Fibroblast of lung (primary cell): ENCODE results near the gene PLOD2. TPM values are rescaled to one million over a fixed set of nuclear protein-coding genes. Genes with fewer than 3 reads are reported as not detected.

Source experiments
- DNase-seq, 2 donors: peaks; one replicate each; pipeline versions ENCODE4 v3.0.0 to v3.0.0-alpha.2; 2010; ENCODE audit warnings: low read depth in 2 of 2
- H2AFZ ChIP-seq: 2 replicates; pipeline ENCODE4 v1.5.1; 2012; ENCODE audit warnings: low read length, control low read depth, inconsistent platforms
- H3K27ac ChIP-seq: 2 replicates; pipeline ENCODE4 v1.5.1; 2011; ENCODE audit warnings: low read length, control low read depth; ENCODE audit not compliant: insufficient read depth
- H3K27me3 ChIP-seq: 2 replicates; pipeline ENCODE4 v1.5.1; 2011; ENCODE audit warnings: mild to moderate bottlenecking, low read length; ENCODE audit not compliant: control insufficient read depth, insufficient read depth
- H3K36me3 ChIP-seq: 2 replicates; pipeline ENCODE4 v1.5.1; 2011; ENCODE audit warnings: low read length; ENCODE audit not compliant: control insufficient read depth, insufficient read depth
- H3K4me1 ChIP-seq: 2 replicates; pipeline ENCODE4 v1.5.1; 2011; ENCODE audit warnings: low read length; ENCODE audit not compliant: control insufficient read depth, insufficient read depth; ENCODE audit errors: extremely low read depth
- H3K4me2 ChIP-seq: 2 replicates; pipeline ENCODE4 v1.5.1; 2011; ENCODE audit warnings: low read length, control low read depth; ENCODE audit not compliant: insufficient read depth; ENCODE audit errors: extremely low read depth
- H3K4me3 ChIP-seq, 4 experiments: fragments of 200-600 bp in 1 of 4; sonication (generic) in 1 of 4; replicated peaks in 1 of 4; 2 replicates each; pipeline ENCODE4 v1.5.1; 2011 to 2016; ENCODE audit warnings: low read length in 4 of 4, low read depth in 3 of 4, mild to moderate bottlenecking in 3 of 4, control low read depth in 2 of 4, inconsistent platforms in 1 of 4, mixed read lengths in 1 of 4; ENCODE audit not compliant: insufficient read depth in 1 of 4; ENCODE audit errors: control extremely low read depth in 1 of 4
- H3K79me2 ChIP-seq: 2 replicates; pipeline ENCODE4 v1.5.1; 2012; ENCODE audit warnings: mild to moderate bottlenecking, low read length, inconsistent platforms; ENCODE audit not compliant: control insufficient read depth, insufficient read depth
- H3K9ac ChIP-seq: 2 replicates; pipeline ENCODE4 v1.5.1; 2011; ENCODE audit warnings: mild to moderate bottlenecking, low read length, control low read depth; ENCODE audit not compliant: insufficient read depth
- H3K9me3 ChIP-seq: 2 replicates; pipeline ENCODE4 v1.5.1; 2012; ENCODE audit warnings: low read depth, low read length; ENCODE audit not compliant: control insufficient read depth, insufficient read depth
- H4K20me1 ChIP-seq: 2 replicates; pipeline ENCODE4 v1.5.1; 2011; ENCODE audit warnings: low read length; ENCODE audit not compliant: control insufficient read depth, insufficient read depth; ENCODE audit errors: extremely low read depth
- EZH2 ChIP-seq: IDR thresholded peaks from 2 replicates; pipeline ENCODE4 v1.5.1; 2012; ENCODE audit warnings: low read length, control low read depth, mild to moderate bottlenecking; ENCODE audit errors: missing control alignments
- polyA plus RNA-seq, 2 donors: library from polyadenylated mRNA; depleted of rRNA in 1 of 2; stranded (reverse) in 1 of 2; unstranded in 1 of 2; fragments of >200 nt; gene quantifications; 2 replicates each; pipeline ENCODE4 v1.2.1, GENCODE V29; 2011 to 2012; ENCODE audit warnings: missing spikeins in 1 of 2
- total RNA-seq: library from RNA; depleted of rRNA; stranded (reverse); fragments of >200 nt; gene quantifications from 2 replicates; pipeline ENCODE4 v1.2.1, GENCODE V29; 2014
- TF ChIP-seq, protein P1 (sequence below), 2 donors: IDR thresholded peaks in 1 of 2; conservative IDR thresholded peaks in 1 of 2; 1 replicate in 1 of 2; 2 replicates in 1 of 2; pipeline ENCODE4 v1.5.1; 2011 to 2012; ENCODE audit warnings: low read length in 2 of 2, control low read depth in 1 of 2, inconsistent platforms in 1 of 2, low read depth in 1 of 2, mild to moderate bottlenecking in 1 of 2

The PLOD2 gene
- total and polyA plus RNA-seq, 2 donors (not counting 1 experiment from before 2014, with no cell fraction given), result 91.8 to 114 TPM

DNA sequence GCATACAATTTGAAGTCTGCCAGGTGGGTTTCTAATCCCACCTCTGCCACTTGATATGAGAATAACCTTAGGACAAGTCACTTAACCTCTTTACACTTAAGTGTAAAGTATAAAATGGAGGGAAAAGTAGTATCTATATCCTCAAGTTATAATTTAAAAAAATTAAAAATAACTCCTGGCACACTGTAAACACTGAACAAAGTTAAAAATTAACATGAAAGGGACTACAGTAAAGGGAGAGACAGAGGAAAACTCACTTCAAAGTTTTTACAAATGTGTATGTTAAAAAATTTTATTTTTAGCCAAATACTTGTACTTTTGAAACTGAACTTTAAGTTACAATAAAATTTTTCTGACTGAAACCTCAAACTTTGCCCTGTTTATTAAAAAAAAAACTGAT lies 49.6 kb downstream of the PLOD2 start:
- TF ChIP-seq EZH2, result no peak
- TF ChIP-seq, protein P1, sequence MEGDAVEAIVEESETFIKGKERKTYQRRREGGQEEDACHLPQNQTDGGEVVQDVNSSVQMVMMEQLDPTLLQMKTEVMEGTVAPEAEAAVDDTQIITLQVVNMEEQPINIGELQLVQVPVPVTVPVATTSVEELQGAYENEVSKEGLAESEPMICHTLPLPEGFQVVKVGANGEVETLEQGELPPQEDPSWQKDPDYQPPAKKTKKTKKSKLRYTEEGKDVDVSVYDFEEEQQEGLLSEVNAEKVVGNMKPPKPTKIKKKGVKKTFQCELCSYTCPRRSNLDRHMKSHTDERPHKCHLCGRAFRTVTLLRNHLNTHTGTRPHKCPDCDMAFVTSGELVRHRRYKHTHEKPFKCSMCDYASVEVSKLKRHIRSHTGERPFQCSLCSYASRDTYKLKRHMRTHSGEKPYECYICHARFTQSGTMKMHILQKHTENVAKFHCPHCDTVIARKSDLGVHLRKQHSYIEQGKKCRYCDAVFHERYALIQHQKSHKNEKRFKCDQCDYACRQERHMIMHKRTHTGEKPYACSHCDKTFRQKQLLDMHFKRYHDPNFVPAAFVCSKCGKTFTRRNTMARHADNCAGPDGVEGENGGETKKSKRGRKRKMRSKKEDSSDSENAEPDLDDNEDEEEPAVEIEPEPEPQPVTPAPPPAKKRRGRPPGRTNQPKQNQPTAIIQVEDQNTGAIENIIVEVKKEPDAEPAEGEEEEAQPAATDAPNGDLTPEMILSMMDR (conservative IDR thresholded peaks at IDR 0.05 in 1 of 2, IDR thresholded peaks at IDR 0.05 in 1 of 2; ENCODE audit: low read depth in 1 of 2, low read length in 2 of 2), result no peak
- Histone ChIP-seq H2AFZ (no peak overlapping the region), H3K79me2 (no peaks in the 10 kb centered on the region), H3K27me3 (no peaks in the 10 kb centered on the region), H3K9ac (no peak overlapping the region), H3K4me2 (no peak overlapping the region), H3K9me3 (no peaks in the 10 kb centered on the region), H3K27ac (no peak overlapping the region), H3K4me1 (no peaks in the 10 kb centered on the region), H4K20me1 (no peaks in the 10 kb centered on the region), H3K36me3 (no peaks in the 10 kb centered on the region), H3K4me3 (no peak overlapping the region)
- DNase-seq, result no peak

DNA sequence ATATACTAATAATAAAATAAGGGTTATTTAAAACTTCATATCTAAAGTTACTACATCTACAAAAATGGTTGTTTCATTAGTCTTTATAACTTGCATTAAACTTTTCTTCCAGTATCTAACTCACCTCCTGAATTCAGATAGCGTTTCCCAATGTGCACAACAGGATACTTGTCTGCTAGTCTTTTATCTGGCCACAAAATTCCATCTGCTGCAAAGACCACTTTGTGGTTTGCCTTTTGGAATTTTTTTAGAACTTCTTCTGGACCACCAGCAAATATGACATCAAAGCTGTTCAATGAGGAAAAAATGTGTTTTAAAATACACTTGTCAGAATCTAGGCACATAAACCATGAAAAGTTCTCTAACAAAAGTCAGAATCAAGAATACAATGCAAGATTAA lies 50.8 kb downstream of the PLOD2 start:
- H4K20me1 ChIP-seq, result no peaks in the 10 kb centered on the region

DNA sequence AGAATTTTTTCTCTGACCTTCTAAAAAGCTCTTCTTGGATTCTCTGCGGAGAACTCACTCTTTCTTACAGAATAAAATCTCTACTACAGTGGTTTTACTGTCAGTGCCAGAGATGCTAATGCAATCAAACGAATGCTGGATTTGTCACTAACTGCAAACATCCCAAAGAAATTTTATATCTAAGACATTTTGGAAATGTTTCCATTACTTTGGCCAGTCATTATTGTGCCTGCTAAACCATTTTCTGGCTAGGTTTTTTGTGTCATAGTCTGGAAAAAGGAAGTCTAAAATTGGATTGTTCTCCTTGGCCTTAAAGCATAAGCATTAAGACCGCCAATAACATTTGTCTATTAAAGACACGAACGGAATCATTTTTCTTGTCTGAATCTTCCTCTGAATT lies 54.0 kb downstream of the PLOD2 start:
- Histone ChIP-seq H3K27ac (no peak overlapping the region), H3K4me1 (no peaks in the 10 kb centered on the region), H3K4me3 (no peak overlapping the region), H3K4me2 (no peak overlapping the region), H3K9ac (no peak overlapping the region), H2AFZ (no peak overlapping the region), H3K79me2 (no peaks in the 10 kb centered on the region), H4K20me1 (no peaks in the 10 kb centered on the region), H3K27me3 (no peaks in the 10 kb centered on the region), H3K9me3 (no peaks in the 10 kb centered on the region), H3K36me3 (no peaks in the 10 kb centered on the region)
- TF ChIP-seq EZH2, result no peak
- TF ChIP-seq, protein P1 (conservative IDR thresholded peaks at IDR 0.05 in 1 of 2, IDR thresholded peaks at IDR 0.05 in 1 of 2; ENCODE audit: low read depth in 1 of 2, low read length in 2 of 2), result no peak
- no peak for DNase-seq

More for the DNA sequence above, 50.8 kb downstream of the PLOD2 start:
- no peak for TF ChIP-seq EZH2
- TF ChIP-seq, protein P1 (conservative IDR thresholded peaks at IDR 0.05 in 1 of 2, IDR thresholded peaks at IDR 0.05 in 1 of 2; ENCODE audit: low read depth in 1 of 2, low read length in 2 of 2), result no peak
- H3K27me3 ChIP-seq, result no peaks in the 10 kb centered on the region
- no peaks in the 10 kb centered on the region for H3K79me2 ChIP-seq
- no peaks in the 10 kb centered on the region for H3K4me1 ChIP-seq
- no peaks in the 10 kb centered on the region for H3K36me3 ChIP-seq
- H3K4me2 ChIP-seq, result no peak overlapping the region
- no peak overlapping the region for H3K27ac ChIP-seq
- H2AFZ ChIP-seq, result no peak overlapping the region
- H3K9ac ChIP-seq, result no peak overlapping the region
- H3K4me3 ChIP-seq, result no peak overlapping the region
- no peaks in the 10 kb centered on the region for H3K9me3 ChIP-seq
- DNase-seq, result peak in 1 of 2 donors; percentile 82
